Stimulated activated CD8-positive, alpha-beta memory T cell treated with anti-CD3 and anti-CD28 coated beads, Interleukin-4, amount 100 ng/mL, for 48 hours (primary cell): Measurements from ENCODE around the gene MCEMP1.
A peak's percentile ranks its signal among the peaks of the same experiment; 100 is the strongest.

Experiments
- DNase-seq: peaks from one replicate; pipeline ENCODE4 v3.0.0-alpha.2; 2020

Gene MCEMP1

DNA sequence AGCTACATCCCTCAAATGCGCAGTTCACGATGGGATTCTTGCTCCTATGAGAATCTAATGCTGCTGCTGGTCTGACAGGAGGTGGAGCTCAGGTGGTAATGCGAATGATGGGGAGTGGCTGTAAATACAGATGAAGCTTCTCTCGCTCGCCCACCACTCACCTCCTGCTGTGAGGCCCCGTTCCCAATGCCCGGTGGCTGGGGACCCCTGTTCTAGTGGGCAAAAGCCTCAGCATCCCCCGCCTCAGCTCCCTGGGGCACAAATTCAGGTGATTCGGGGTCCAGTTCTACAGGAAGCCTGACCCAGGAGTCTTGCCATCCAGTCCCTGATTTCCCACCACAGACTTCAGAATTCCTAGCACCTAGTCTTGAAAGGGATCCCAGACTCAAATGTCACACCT lies 4.4 kb upstream of the MCEMP1 start:
- DNase-seq: no peak

GRCh38 chr19:7674010-7675005 lies 2.6 kb upstream of the MCEMP1 start:
- peak; percentile 66 for DNase-seq

GRCh38 chr19:7676376-7676775 lies 514 bp upstream of the MCEMP1 start:
- DNase-seq: no peak

- no peak for DNase-seq
Observed at GRCh38 chr19:7677669-7678311, 900 bp downstream of the MCEMP1 start.

GRCh38 chr19:7678971-7679751 lies 2.3 kb downstream of the MCEMP1 start:
- DNase-seq: peak; percentile 69

- DNase-seq: no peak
Observed at GRCh38 chr19:7679771-7680605, 3.1 kb downstream of the MCEMP1 start.

DNA sequence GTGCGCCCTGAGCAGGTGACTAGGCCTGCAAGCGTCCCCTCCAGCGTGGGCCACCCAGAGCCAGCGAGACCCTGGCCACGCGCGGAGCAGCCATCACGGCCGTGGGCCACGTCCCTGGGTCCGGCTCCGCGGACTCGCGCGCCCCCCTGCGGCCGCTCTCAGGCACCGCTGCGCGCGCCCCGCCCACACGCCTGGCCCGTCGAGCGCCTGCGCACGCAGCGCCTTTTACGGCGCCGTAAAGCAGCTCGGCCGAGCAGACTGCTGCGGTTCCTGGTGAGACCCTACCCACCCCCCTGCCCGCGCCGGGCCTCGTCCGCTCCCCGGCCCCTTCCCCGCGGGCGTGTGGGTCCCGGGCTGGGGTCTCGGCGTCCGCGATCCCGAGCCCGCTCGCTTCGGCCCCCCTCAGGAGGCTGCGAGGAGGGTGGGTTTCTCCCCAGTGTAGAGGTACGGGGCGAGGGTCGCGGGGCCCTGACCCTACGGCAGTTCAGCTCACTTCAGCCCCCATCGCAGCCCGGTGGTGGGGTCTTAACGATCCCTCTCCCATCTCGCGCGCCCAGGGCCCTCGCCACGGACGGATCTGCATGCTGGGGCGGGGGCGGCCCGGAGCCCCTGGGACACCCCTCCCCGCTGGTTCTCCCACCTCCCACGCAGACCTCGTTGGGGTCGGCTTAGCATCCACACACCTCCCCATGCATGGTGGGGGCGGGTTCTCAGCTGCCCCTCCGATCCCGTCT lies 3.9 kb downstream of the MCEMP1 start, which contains the start of gene TRAPPC5:
Gene TRAPPC5 (plus strand): TSS at position 228 of the 734 bp plus-strand sequence. CDS start 1,421 bp downstream, outside the sequence.
- peak; percentile 89 for DNase-seq

DNA sequence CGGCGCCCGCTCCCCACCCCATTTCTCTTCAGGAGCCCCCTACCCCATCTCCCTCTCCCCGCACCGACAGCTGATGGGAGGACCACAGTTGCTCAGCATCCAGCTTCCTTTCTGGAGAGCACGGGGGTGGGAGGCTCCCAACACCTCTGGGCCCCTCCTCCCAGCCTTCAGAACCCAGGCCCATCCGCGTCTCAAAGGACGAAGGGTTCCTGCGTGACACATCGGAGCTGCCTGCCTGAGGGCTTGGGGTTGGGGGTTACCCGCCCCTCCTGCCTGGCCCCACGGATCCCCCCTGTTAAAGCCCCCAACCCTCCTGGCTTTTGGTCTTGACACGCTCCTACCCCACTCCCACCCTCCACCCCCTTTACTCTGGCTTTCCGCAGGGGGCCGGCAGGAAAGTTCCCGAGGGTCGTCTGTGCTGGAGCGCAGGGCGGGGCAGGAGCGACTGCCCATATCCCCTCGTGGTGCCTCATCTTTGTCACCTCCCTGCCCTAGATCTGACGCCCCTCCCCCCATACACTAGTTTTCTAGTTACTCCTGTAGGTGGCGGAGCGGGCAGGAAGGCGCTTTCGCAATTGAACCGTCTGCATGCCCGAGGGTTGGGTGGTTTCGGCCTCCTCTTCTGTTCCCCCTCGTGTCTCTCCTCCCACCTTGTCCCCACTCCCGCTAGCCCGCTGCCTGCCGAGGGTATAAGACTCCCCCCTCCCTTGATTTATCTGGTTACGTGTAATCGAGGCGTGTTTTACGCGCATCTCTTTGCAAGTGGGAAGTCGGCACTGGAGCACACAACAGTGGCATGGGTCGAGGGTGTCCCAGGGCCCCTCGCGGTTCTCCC lies 4.7 kb downstream of the MCEMP1 start:
- DNase-seq: peak; percentile 90

DNA sequence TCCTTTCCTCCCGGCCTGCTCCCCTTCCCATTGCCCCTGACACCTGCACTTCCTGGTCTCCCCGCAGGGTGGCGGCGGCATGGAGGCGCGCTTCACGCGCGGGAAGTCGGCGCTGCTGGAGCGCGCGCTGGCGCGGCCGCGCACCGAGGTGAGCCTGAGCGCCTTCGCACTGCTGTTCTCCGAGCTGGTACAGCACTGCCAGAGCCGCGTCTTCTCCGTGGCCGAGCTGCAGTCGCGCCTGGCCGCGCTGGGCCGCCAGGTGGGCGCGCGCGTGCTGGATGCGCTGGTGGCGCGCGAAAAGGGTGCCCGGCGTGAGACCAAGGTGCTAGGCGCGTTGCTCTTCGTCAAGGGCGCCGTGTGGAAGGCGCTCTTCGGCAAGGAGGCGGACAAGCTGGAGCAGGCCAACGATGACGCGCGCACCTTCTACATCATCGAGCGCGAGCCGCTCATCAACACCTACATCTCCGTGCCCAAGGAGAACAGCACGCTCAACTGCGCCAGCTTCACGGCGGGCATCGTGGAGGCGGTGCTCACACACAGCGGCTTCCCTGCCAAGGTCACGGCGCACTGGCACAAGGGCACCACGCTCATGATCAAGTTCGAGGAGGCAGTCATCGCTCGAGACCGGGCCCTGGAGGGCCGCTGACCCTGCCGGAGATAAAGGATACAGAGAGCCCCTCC lies 5.4 kb downstream of the MCEMP1 start:
- no peak for DNase-seq

DNA sequence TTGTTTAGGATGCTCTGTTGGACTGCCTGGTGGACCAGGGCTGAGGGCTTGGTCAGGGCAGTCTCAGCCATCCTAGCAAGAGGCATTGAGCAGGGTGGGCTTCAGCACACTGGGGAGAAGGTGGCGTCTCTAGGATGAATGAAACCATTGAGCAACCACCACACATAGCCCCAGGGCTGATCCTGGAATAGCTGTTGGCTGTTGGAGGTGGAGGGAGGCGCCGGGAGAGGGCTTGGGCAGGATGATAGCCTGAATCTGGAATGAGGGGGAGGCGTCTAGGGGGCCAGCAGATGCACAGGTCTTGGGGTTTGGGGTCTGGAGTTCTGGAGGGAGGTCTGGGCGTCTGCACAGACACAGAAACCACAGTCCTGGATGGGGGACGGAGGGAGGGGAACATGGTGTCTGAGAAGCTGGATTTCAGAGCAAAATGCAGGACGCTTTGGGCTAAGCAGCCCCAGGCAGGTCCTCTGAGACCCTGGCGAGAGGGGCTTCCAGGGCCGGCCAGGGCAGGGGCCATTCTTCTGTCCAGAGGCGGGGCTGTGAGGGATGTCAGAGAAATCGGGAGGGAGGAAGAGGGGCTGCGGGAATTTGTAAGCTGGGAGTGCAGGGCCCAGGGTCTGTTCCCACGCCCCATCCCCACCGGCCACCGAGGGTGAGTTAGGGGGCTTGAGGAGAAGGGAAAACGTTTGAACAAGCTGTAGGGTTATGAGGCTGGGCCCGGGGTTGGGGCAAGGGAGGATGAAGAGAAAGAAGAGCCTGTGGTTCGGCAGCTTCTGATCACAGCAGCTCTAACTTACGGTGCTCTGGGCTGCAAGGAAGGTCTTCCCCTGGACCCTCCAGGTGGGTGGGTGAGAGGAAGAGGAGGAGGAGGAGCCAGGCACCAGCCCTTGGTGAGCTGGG lies 8.9 kb downstream of the MCEMP1 start:
- DNase-seq: no peak

DNA sequence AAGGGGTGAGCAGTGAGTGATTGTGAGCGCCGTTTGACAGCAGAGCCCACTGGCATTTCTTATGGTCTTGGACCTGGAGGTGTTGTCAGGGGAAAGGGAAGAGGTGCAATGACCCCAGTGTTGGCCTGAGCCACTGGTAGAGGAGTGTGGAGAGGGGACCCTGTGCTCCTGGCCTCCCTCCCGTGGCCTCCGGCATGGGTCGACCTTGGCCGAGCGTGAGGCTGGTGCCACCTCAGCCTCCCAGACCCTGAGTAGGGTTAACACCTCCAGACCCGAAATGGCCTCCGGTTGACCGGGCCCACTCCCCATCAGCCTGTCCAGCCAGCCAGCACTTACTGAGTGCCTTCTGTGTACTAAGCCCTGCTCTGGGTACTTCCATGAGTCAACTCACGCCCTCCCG lies 10.3 kb downstream of the MCEMP1 start:
- no peak for DNase-seq

GRCh38 chr19:7689165-7689564 lies 12.3 kb downstream of the MCEMP1 start:
- DNase-seq: no peak

DNA sequence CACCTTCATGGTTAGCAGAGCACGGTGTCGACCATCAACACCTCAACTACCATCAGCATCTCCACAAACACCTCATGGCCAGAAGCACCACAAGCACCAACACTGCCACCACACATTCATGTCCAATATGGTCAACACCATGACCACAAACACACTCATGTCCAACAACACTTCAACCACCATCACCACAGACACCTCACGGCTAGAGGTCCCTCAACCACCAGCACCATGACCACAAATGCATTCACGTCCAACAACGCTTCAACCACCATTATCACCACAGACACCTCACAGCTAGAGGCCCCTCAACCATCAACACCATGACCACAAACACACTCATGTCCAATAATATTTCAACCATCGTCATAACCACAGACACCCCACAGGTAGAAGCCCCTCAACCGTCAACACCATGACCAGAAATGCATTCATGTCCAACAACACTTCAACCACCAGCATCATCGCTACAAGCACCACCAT lies 13.9 kb downstream of the MCEMP1 start:
- DNase-seq: no peak

GRCh38 chr19:7691497-7691896 lies 14.6 kb downstream of the MCEMP1 start:
- DNase-seq: peak; percentile 52

DNA sequence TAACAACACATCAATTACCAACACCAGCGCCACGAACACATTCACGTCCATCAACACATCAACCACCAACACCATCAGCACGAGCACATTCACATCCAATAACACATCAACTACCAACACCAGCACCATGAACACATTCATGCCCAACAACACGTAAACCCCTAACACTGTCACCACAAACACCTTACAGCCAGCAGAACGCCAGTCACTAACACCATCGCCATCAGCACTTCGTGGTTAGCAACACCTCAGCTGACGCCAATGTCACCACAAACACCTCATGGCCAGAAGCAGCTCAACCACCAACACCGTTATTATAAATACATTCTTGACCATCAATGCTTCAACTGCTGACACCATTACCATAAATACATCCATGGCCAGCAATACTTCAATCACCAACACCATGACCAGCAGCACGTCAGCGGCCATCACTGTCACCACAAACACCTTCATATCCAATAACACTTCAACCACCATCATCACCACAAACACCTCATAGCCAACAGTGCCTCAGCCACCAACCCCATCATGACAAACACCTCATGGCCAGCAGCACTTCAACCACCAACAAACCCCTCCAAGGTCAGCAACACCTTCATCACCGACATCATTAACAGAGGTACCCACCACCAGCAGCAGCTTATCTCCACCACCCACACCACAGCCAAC lies 15.7 kb downstream of the MCEMP1 start:
- DNase-seq: peak; percentile 46

DNA sequence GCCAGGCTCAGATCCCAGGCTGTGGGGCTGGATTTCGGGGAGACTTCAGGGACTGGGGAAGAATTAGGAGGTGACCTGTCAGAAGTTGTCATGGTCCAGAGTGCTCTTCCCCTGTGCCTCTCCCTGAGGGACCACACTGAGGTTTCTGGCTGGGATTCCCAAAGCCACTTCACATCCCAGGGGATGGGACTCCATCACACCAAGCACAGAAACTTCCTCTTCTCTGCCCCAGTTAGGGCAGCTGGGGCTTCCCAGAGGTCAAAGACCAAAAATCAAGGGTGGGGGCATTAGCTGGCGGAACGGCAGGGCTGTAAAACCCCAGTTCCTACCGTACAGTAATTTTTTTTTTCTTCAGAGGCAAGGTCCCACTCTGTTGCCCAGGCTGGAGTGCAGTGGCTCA lies 17.6 kb downstream of the MCEMP1 start:
- no peak for DNase-seq

GRCh38 chr19:7697721-7698287 lies 20.9 kb downstream of the MCEMP1 start:
- DNase-seq: no peak

DNA sequence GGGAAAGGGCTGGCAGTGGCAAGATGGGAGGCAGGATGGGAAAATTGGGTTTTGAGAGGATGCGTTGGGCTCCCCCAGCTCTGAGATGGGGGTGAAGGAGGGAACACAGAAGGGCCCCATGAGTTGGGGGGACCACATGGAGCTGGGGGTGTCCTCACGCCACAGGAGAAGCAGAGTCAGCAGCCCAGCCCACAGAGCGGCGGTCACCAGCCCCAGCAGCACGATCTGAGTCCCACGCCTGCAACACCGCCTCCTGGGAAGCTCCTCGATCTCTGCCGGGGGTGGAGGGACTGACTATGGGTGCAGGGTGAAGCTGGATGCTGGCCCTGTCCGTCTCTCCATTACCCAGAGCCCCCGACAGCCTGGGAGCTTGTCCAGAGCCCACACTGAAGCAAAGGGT lies 21.7 kb downstream of the MCEMP1 start:
- DNase-seq: no peak
